Brain microvascular endothelial cell (primary cell): ENCODE results near the gene RTP1.

ENCODE experiments used
- DNase-seq: peaks from one replicate; pipeline ENCODE4 v3.0.0-alpha.2; 2020
- H3K27ac ChIP-seq: fragments of 250-450 bp; sonication (Bioruptor Pico); 2 replicates; pipeline ENCODE4 v1.5.1; 2020; ENCODE audit warnings: mild to moderate bottlenecking, moderate library complexity
- H3K27me3 ChIP-seq: fragments of 250-450 bp; sonication (Bioruptor Pico); replicated peaks from 2 replicates; pipeline ENCODE4 v1.5.1; 2020; ENCODE audit warnings: mild to moderate bottlenecking
- H3K36me3 ChIP-seq: fragments of 250-450 bp; sonication (Bioruptor Pico); replicated peaks from 2 replicates; pipeline ENCODE4 v1.5.1; 2020; ENCODE audit warnings: mild to moderate bottlenecking
- H3K4me3 ChIP-seq: 2 replicates; pipeline ENCODE4 v1.5.1; 2011; ENCODE audit warnings: low read depth, mild to moderate bottlenecking, control low read depth, low read length, moderate library complexity
- CTCF ChIP-seq: IDR thresholded peaks from 2 replicates; pipeline ENCODE4 v1.5.1; 2011; ENCODE audit warnings: low read depth, mild to moderate bottlenecking, moderate library complexity, low read length, control low read depth, inconsistent platforms; ENCODE audit errors: missing control alignments
- in situ Hi-C: cut with HindIII; loops from 2 replicates; pipeline ENCODE4 v1.10.0; 2017; ENCODE audit warnings: low sequenced_read_pairs, low pct_ligation_motif_present

RTP1 gene

GRCh38 chr3:187205683-187206082 is 8.4 kb downstream of the RTP1 start:
- Histone ChIP-seq H3K36me3 (no peaks in the 10 kb centered on the region), H3K4me3 (no peak overlapping the region), H3K27ac (no peak overlapping the region), H3K27me3 (peaks cover 3% of the 10 kb centered on the region)
- no peak for TF ChIP-seq CTCF
- no peak for DNase-seq
- in situ Hi-C loops: loop anchor here (25.0 kb wide), 1 partner anchor 482 kb away; no protein-coding TSS in a partner anchor

GRCh38 chr3:187207062-187207461 is 9.8 kb downstream of the RTP1 start:
- Histone ChIP-seq H3K36me3 (no peaks in the 10 kb centered on the region), H3K27ac (no peak overlapping the region), H3K27me3 (no peaks in the 10 kb centered on the region), H3K4me3 (no peak overlapping the region)
- no peak for TF ChIP-seq CTCF
- DNase-seq: no peak
- in situ Hi-C loops: loop anchor here (25.0 kb wide), 1 partner anchor 480 kb away; no protein-coding TSS in a partner anchor

GRCh38 chr3:187207624-187208023 is 10.3 kb downstream of the RTP1 start:
- no peak for TF ChIP-seq CTCF
- Histone ChIP-seq H3K36me3 (no peaks in the 10 kb centered on the region), H3K4me3 (no peak overlapping the region), H3K27ac (no peak overlapping the region), H3K27me3 (no peaks in the 10 kb centered on the region)
- no peak for DNase-seq
- in situ Hi-C loops: loop anchor here (25.0 kb wide), 1 partner anchor 480 kb away; no protein-coding TSS in a partner anchor

- DNase-seq: no peak
- no peak overlapping the region for H3K4me3 ChIP-seq
- no peaks in the 10 kb centered on the region for H3K36me3 ChIP-seq
- no peak for TF ChIP-seq CTCF
- no peak overlapping the region for H3K27ac ChIP-seq
- H3K27me3 ChIP-seq: no peaks in the 10 kb centered on the region
- in situ Hi-C loops: loop anchor here (25.0 kb wide), 1 partner anchor 479 kb away; no protein-coding TSS in a partner anchor
Observed at GRCh38 chr3:187208159-187208558, 10.9 kb downstream of the RTP1 start.

- H3K36me3 ChIP-seq: no peaks in the 10 kb centered on the region
- no peak for TF ChIP-seq CTCF
- no peak overlapping the region for H3K27ac ChIP-seq
- in situ Hi-C loops: loop anchor here (25.0 kb wide), 1 partner anchor 478 kb away; no protein-coding TSS in a partner anchor
- H3K4me3 ChIP-seq: no peak overlapping the region
- no peaks in the 10 kb centered on the region for H3K27me3 ChIP-seq
- DNase-seq: no peak
Observed at GRCh38 chr3:187209491-187209890, 12.2 kb downstream of the RTP1 start.

GRCh38 chr3:187210091-187210490 is 12.8 kb downstream of the RTP1 start:
- Histone ChIP-seq H3K4me3 (no peak overlapping the region), H3K36me3 (no peaks in the 10 kb centered on the region), H3K27ac (no peak overlapping the region), H3K27me3 (no peaks in the 10 kb centered on the region)
- no peak for DNase-seq
- no peak for TF ChIP-seq CTCF
- in situ Hi-C loops: loop anchor here (25.0 kb wide), 1 partner anchor 477 kb away; no protein-coding TSS in a partner anchor
